ENCODE measurements around the gene HLA-DRA. TPM values are rescaled to one million over a fixed set of nuclear protein-coding genes. Genes with fewer than 3 reads are reported as not detected.
A peak's percentile ranks its signal among the peaks of the same experiment; 100 is the strongest.

The HLA-DRA gene
- polyA plus RNA-seq, 1 donor (not counting 4 experiments of a cell fraction or from before 2014, with no cell fraction given), result 0.21 TPM

DNA sequence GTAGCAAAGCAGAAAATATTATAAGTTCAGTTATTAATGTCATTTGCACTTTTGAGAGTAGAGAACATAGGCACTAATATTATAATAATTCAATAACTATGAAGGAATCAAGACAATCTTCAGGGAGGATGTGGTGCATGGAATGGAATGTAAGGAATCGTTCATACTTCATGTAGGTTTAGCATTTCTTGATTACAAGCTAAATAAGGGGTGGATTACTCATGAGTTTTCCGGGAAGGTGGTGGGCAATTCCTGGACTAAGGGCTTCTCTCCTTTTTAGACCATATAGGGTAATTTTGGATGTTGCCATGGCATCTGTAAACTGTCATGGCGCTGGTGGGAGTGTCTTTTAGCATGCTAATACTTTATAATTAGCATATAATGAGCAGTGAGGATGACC, 23.7 kb upstream of the HLA-DRA start:
- TF ChIP-seq, protein P1, sequence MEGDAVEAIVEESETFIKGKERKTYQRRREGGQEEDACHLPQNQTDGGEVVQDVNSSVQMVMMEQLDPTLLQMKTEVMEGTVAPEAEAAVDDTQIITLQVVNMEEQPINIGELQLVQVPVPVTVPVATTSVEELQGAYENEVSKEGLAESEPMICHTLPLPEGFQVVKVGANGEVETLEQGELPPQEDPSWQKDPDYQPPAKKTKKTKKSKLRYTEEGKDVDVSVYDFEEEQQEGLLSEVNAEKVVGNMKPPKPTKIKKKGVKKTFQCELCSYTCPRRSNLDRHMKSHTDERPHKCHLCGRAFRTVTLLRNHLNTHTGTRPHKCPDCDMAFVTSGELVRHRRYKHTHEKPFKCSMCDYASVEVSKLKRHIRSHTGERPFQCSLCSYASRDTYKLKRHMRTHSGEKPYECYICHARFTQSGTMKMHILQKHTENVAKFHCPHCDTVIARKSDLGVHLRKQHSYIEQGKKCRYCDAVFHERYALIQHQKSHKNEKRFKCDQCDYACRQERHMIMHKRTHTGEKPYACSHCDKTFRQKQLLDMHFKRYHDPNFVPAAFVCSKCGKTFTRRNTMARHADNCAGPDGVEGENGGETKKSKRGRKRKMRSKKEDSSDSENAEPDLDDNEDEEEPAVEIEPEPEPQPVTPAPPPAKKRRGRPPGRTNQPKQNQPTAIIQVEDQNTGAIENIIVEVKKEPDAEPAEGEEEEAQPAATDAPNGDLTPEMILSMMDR (optimal IDR thresholded peaks at IDR 0.05 in 1 of 3, IDR thresholded peaks at IDR 0.05 in 1 of 3, conservative IDR thresholded peaks at IDR 0.05 in 1 of 3; ENCODE audit: extremely low read depth in 1 of 3, insufficient read depth in 2 of 3, low read length in 3 of 3), result no peak
- no peak for TF ChIP-seq EZH2 (IDR thresholded peaks at IDR 0.05; ENCODE audit: low read length)
- Histone ChIP-seq H3K4me2 (ENCODE audit: control insufficient read depth, extremely low read depth, insufficient read depth, low read depth, low read length) (peak overlapping the region; percentile 75), H3K9me1 (ENCODE audit: control insufficient read depth, extremely low read depth, insufficient read depth, low read length) (no peaks in the 10 kb centered on the region), H3K27me3 (ENCODE audit: control insufficient read depth, extremely low read depth, insufficient read depth, low read length) (peaks cover 14% of the 10 kb centered on the region), H2AFZ (ENCODE audit: control insufficient read depth, low read length) (no peak overlapping the region), H3K9ac (ENCODE audit: control insufficient read depth, extremely low read depth, insufficient read depth, low read length) (no peak overlapping the region), H3K9me3 (ENCODE audit: control insufficient read depth, low read depth, low read length) (no peaks in the 10 kb centered on the region), H3K4me1 (ENCODE audit: control insufficient read depth, extremely low read depth, insufficient read depth, low read length) (peaks cover 5% of the 10 kb centered on the region), H3K4me3 (ENCODE audit: control insufficient read depth in 2 of 3, extremely low read depth in 1 of 3, insufficient read depth in 2 of 3, low read depth in 1 of 3, low read length in 3 of 3) (peak overlapping the region in 1 of 3 experiments; percentile 26), H4K20me1 (ENCODE audit: control insufficient read depth, extremely low read depth, insufficient read depth, low read length) (no peaks in the 10 kb centered on the region), H3K36me3 (ENCODE audit: control insufficient read depth in 2 of 2, extremely low read depth in 1 of 2, insufficient read depth in 2 of 2, low read length in 2 of 2) (no peaks in the 10 kb centered on the region), H3K79me2 (ENCODE audit: control insufficient read depth, insufficient read depth, low read length) (no peaks in the 10 kb centered on the region), H3K27ac (ENCODE audit: control insufficient read depth, insufficient read depth, low read length) (no peak overlapping the region)
- FAIRE-seq, result no peak
- DNase-seq (ENCODE audit: low read depth, low spot score), result no peak
- dilution Hi-C loops (cut with MboI; ENCODE audit: extremely low pct_ligation_motif_present, low sequenced_read_pairs), result no loop called here

DNA sequence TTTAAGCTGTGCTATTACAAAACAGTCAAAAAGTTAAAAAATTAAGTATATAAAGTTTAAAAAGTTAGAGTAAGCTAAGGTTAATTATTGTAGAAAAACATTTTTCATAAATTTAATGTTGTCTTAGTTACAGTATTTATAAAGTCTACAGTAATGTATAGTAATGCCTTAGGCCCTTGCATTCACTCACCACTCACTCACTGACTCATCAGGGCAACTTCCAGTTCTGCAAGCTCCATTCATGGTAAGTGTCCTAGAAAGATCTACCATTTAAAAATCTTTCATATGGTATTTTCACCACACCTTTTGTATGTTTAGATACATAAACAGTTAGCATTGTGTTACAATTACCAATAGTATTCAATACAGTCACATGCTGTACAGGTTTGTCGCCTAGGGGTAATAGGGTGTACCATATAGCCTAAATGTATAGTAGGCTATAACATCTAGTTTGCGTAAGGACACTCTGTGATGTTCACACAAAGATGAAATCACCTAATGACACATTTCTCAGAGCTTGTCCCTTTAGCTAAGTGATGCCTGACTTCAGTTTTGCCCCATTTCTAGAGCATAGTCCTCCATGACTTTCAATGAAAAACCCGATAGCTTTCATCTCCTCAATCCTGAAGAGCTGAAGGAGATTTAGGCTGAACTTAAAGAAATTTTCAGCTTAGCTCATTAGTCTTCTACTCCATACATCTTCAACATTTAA, 14.9 kb upstream of the HLA-DRA start:
- dilution Hi-C loops (cut with MboI; ENCODE audit: extremely low pct_ligation_motif_present, low sequenced_read_pairs), result no loop called here

More for the DNA sequence above, 14.9 kb upstream of the HLA-DRA start:
- DNase-seq (ENCODE audit: low read depth, low spot score) (no peak), FAIRE-seq (peak; percentile 69)
- TF ChIP-seq, protein P1 (optimal IDR thresholded peaks at IDR 0.05 in 1 of 3, IDR thresholded peaks at IDR 0.05 in 1 of 3, conservative IDR thresholded peaks at IDR 0.05 in 1 of 3; ENCODE audit: extremely low read depth in 1 of 3, insufficient read depth in 2 of 3, low read length in 3 of 3), result no peak
- no peak for TF ChIP-seq EZH2 (IDR thresholded peaks at IDR 0.05; ENCODE audit: low read length)
- peaks cover 13% of the 10 kb centered on the region for H3K4me1 ChIP-seq (ENCODE audit: control insufficient read depth, extremely low read depth, insufficient read depth, low read length)
- no peaks in the 10 kb centered on the region for H3K36me3 ChIP-seq (ENCODE audit: control insufficient read depth in 2 of 2, extremely low read depth in 1 of 2, insufficient read depth in 2 of 2, low read length in 2 of 2)
- no peaks in the 10 kb centered on the region for H4K20me1 ChIP-seq (ENCODE audit: control insufficient read depth, extremely low read depth, insufficient read depth, low read length)
- peaks cover 5% of the 10 kb centered on the region for H3K27me3 ChIP-seq (ENCODE audit: control insufficient read depth, extremely low read depth, insufficient read depth, low read length)
- H2AFZ ChIP-seq (ENCODE audit: control insufficient read depth, low read length), result no peak overlapping the region
- no peaks in the 10 kb centered on the region for H3K79me2 ChIP-seq (ENCODE audit: control insufficient read depth, insufficient read depth, low read length)
- no peak overlapping the region for H3K4me3 ChIP-seq (ENCODE audit: control insufficient read depth in 2 of 3, extremely low read depth in 1 of 3, insufficient read depth in 2 of 3, low read depth in 1 of 3, low read length in 3 of 3)
- H3K9me3 ChIP-seq (ENCODE audit: control insufficient read depth, low read depth, low read length), result no peaks in the 10 kb centered on the region
- H3K9ac ChIP-seq (ENCODE audit: control insufficient read depth, extremely low read depth, insufficient read depth, low read length), result no peak overlapping the region
- H3K9me1 ChIP-seq (ENCODE audit: control insufficient read depth, extremely low read depth, insufficient read depth, low read length), result no peaks in the 10 kb centered on the region
- H3K4me2 ChIP-seq (ENCODE audit: control insufficient read depth, extremely low read depth, insufficient read depth, low read depth, low read length), result no peak overlapping the region
- peak overlapping the region; percentile 19 for H3K27ac ChIP-seq (ENCODE audit: control insufficient read depth, insufficient read depth, low read length)

Data from keratinocyte (primary cell).